ENCODE data around the gene DOHH.
A peak's percentile ranks its signal among the peaks of the same experiment; 100 is the strongest.
"Not testable (repeated sequence)": the region's sequence is repeated elsewhere in the genome, so short reads cannot be mapped to it uniquely, and the experiment has no call there.

The DOHH gene

GRCh38 chr19:3518659-3519058, 18.2 kb upstream of the DOHH start:
- no peak for DNase-seq

- DNase-seq: no peak
Measured at GRCh38 chr19:3518255-3518654, 17.8 kb upstream of the DOHH start.

DNA sequence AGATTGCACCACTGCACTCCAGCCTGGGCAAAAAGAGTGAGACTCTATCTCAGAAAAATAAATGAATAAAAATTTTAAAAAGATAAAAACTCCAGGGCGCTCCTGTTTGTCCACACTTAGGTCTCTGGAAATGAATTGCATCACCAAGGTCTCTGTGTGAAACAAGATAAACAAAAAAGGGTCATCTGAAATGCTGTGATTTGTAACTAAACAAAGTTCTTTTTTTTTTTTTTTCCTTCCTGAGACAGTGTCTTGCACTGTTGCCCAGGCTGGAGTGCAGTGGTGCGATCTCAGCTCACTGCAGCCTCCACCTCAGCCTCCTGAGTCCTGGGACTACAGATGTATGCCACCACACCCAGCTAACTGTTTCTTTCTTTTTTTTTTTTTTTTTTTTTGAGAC, 17.2 kb upstream of the DOHH start:
- DNase-seq: no peak

GRCh38 chr19:3516675-3517207, 16.3 kb upstream of the DOHH start:
- DNase-seq: no peak

GRCh38 chr19:3515891-3516422, 15.5 kb upstream of the DOHH start:
- DNase-seq: no peak

- no peak for DNase-seq
Measured at GRCh38 chr19:3514930-3515329, 14.5 kb upstream of the DOHH start.

DNA sequence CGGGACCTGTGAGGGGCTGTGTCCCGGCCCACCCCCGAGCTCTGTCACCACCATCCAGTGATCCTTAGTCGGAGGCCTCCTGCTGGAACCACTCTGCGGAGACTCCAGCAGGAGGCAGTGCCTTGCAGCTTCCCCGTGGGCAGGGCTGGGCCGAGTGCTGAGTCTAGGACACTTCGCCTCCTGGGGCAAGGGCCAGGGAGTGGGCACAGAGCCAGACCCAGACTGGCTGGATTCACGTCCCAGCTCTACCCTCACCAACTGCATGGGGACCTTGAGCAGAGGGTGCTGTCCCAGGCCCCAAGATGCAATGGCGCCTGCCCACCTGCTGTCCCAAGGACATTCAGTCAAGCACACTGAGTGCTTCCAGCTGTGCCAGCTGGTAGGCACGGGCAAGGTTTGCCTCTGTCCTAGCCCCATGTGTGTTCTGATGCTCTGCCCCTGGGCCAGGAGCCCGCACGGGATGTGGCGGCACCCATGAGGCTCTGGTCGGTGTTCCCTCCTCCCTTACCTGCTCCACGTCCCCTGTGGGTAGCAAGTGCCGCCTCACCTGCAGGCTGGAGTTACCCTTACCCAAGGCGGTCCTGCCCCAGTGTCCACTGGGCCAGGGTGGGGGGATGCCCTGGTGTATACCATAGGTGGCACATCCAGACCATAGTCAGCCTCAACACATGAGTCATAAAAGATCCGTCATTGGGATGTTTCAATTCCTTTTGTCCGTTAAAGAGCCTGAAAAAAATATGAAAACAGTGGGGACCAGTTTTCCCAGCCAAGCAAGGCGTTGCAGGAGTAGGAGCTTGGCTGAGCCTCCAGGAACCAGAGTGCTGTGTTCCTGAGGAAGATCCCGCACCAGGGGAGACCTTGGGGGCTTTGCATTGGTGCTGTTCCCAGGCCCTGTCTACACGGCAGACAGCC, 13.0 kb upstream of the DOHH start:
- no peak for DNase-seq

- no peak for DNase-seq
Measured at GRCh38 chr19:3512562-3513228, 12.2 kb upstream of the DOHH start.

DNA sequence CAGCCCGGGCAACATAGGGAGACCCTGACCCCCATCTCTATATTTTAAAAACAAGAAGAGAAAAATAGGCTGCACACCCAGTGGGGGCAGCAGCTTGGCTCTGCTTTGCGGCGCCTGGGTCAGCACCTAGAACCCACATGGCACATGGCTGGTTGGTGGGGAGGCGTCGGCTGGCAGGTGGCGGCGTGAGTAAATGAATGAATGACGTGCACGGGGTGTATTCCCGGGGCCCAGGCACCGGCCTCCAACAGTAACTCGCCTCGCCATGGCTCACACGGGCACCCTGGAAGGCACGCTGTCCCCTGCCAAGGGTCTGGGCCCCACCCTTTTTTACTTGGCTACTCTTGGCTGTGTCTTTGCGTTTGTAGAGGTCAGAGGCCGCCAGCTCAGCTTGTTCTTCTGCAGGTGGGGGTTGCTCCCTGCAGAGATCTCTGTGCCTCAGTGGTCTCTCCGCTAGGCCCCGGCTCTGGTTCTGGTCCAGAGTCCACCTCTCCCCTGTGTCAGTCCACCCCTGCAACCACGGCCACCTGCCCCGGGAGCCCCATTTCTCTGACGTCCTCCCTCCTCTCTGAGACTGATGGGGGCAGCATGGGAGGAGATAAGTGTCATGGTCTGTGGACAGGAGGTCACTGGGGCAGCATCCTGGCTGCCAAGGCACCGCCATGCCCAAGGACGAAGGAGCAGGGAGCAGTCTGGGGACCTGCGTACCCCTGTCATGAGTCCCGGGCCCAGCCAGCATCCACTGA, 11.2 kb upstream of the DOHH start:
- no peak for DNase-seq

- DNase-seq: no peak
Measured at GRCh38 chr19:3510727-3511126, 10.3 kb upstream of the DOHH start.

DNA sequence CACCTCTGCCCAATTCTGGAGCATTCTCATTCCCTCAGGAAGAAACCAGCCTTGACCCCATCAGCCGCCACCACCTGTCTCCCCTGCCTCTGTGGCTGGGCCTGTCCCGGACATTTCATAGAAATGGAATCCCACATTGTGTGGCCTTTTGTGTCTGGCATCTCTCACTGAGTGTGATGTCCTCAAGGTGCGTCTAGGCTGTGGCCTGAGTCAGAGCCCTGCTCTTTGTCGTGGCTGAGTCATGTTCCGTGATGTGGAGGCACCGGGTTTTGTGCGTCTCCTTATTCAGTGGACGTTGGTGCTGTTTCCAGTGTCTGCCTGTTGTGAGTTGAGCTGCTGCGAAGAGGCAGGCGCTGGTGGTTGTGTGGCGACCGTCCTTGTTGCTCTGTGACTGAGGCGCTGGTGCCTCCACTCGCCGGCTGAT, 9.1 kb upstream of the DOHH start:
- peak; percentile 15 to 34 for DNase-seq

DNA sequence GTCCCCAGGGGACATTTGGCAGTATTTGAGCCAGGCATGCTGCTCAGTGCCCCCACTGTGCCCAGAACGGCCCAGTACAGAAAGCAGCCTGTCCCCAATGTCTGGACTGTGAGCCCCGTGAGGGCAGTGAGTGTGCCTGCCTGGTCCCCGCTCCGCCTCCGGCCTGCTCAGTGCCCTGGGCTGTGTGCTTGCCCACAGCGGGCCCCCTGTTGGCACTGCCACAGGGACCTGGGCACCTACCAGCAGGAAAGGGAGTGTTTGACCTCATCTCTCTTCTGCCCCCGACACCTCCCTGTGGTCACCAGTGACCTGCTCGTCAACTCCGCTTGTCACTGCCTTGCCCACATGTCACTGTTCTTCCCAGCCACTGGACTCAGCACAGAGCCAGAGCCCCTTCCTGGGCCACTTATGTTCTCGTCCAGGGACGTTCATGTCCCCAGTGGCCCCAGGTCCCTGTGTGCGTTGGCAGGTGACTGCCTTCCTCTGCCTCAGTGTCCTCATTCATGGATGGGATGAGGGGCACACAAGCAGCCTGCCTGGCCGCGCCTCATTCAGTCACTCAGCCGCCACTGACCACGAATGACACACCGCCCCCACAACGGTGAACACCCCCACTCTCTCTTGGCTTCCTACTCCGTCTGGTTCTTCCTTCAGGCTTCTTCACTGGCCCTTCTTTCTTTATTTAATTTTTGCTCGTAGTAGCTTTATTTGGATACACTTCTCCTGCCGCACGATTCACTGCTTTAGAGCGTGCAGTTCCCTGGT, 8.5 kb upstream of the DOHH start:
- no peak for DNase-seq

DNA sequence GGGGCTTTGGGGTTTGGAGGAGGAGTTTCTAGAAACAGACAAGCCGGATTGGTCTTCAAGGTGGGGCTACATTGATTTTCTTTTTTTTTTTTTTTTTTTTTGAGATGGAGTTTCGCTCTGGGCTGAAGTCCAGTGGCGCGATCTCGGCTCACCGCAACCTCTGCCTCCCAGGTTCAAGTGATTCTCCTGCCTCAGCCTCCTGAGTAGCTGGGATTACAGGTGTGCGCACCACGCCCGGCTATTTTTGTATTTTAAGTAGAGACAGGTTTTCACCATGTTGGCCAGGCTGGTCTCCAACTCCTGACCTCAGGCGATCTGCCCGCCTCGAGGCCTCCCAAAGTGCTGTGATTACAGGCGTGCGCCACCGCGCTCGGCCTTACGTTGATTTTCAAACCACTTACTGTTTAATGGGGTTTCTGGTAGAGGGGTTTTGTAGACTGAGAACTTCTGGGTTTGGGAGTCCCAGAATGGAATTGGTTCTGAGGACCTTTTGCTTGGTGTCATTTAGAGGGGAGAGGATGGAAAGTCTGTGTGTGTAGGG, 7.7 kb upstream of the DOHH start:
- DNase-seq: not testable (repeated sequence)

GRCh38 chr19:3507371-3508120, 7.1 kb upstream of the DOHH start:
- peak; percentile 49 to 54 for DNase-seq

- DNase-seq: no peak
Measured at GRCh38 chr19:3506384-3507340, 6.2 kb upstream of the DOHH start.

DNA sequence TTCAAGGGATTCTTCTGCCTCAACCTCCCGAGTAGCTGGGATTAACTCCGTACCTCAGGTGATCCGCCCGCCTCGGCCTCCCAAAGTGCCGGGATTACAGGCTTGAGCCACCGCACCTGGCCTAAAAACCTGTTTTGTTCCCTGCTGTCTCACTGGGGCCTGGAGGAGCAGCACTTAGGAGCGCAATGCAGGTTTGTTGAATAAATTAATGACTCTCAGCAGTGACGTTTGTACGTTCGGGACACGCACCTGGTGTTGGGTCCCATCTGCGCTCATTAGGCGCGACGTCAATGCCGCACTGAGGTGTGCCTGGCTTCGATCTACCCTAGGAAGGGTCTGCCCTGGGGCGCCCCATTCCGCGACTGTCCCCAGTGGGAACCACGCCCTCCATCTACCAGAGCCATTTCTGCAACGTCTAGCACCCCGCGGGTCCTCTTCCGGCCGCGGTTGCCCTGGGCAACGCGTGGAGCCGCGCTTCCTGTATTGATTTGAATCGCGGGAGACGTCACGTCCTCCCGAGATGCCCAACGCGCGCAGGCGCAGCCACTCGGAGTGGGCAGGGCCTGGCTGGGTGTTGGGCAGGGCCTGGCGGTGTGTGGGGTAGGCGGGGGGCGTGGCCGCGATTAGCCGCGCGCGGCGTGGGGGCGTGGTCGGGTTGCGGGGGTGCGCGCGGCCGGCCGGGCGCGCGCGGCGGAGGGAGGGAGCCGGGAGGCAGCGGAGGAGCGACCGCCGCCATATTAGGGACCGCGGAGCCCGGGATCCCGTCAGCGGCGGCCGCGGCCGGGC, 5.3 kb upstream of the DOHH start, which contains the start of gene FZR1:
Gene FZR1, plus strand, starts transcription at position 714 of the 786 bp plus-strand sequence. CDS start 16,679 bp downstream, outside the sequence.
- peak; percentile 98 to 99 for DNase-seq

DNA sequence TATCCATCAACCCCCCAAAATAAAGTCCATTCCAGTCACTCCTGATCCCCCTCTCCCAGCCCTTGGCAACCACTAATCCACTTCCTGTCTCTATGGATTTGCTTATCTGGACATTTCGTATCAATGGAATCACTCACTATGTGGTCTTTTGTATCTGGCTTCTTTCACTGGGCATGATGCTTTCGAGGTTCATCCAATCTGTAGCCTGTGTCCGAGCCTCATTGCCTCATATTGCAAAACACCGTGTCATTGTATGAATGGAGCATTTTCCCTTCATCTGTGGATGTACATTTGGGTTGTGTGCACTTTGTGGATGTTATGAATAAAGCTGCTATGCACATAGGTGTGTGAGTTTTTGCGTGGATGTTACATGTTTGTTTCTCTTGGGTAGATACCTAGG, 4.3 kb upstream of the DOHH start:
- no peak for DNase-seq

GRCh38 chr19:3503036-3503572, 2.6 kb upstream of the DOHH start:
- DNase-seq: no peak

DNA sequence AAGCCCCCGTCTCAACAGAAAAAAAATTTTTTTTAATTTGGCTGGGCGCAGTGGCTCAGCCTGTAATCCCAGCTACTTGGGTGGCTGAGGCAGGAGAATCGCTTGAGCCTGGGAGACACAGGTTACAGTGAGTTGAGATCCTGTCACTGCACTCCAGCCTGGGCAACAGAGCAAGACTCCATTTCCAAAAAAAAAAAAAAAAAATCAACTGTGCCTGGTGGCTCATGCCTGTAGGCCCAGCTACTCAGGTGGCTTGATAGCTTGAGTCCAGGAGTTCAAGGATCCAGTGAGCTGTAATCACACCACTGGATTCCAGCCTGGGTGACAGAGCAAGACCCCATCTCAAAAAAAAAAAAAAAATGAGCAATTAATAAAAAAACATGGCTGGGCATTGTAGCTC, 1.3 kb upstream of the DOHH start:
- no peak for DNase-seq

Data from activated CD4-positive, alpha-beta T cell treated with anti-CD3 and anti-CD28 coated beads, Interleukin-2, amount 50 U/mL, for 4 hours (primary cell).